HCT116 (cell line): ENCODE data around the gene UBALD2.
"Not testable (repeated sequence)": the region's sequence is repeated elsewhere in the genome, so short reads cannot be mapped to it uniquely, and the experiment has no call there.

Experiments
- CEBPB ChIP-seq: IDR thresholded peaks from 2 replicates; pipeline ENCODE4 v1.6.1; 2012; ENCODE audit warnings: low read depth
- CTCF ChIP-seq, 3 experiments: fragments of 200-600 bp in 1 of 3; sonication (generic) in 1 of 3; IDR thresholded peaks in 2 of 3; conservative IDR thresholded peaks in 1 of 3; 2 replicates each; pipeline ENCODE4 v1.5.1; 2012 to 2017; ENCODE audit warnings: low read depth in 2 of 3, low read length in 2 of 3, antibody characterized with exemption in 1 of 3, borderline replicate concordance in 1 of 3, control low read depth in 1 of 3, mild to moderate bottlenecking in 1 of 3, mixed read lengths in 1 of 3, mixed run types in 1 of 3, moderate library complexity in 1 of 3; ENCODE audit not compliant: insufficient read depth in 1 of 3
- ELF1 ChIP-seq: IDR thresholded peaks from 2 replicates; pipeline ENCODE4 v1.6.1; 2012; ENCODE audit warnings: low read depth, borderline replicate concordance
- EZH2 ChIP-seq: fragments of 200-600 bp; sonication (generic); IDR thresholded peaks from 2 replicates; pipeline ENCODE4 v1.6.1; 2017; ENCODE audit warnings: antibody characterized with exemption, mixed run types
- FOSL1 ChIP-seq: IDR thresholded peaks from 2 replicates; pipeline ENCODE4 v1.6.1; 2012; ENCODE audit warnings: low read depth
- SP1 ChIP-seq: IDR thresholded peaks from 2 replicates; pipeline ENCODE4 v1.6.1; 2012; ENCODE audit warnings: low read depth
- TF ChIP-seq, protein P1 (sequence below): IDR thresholded peaks from 2 replicates; pipeline ENCODE4 v1.6.1; 2012

DNA sequence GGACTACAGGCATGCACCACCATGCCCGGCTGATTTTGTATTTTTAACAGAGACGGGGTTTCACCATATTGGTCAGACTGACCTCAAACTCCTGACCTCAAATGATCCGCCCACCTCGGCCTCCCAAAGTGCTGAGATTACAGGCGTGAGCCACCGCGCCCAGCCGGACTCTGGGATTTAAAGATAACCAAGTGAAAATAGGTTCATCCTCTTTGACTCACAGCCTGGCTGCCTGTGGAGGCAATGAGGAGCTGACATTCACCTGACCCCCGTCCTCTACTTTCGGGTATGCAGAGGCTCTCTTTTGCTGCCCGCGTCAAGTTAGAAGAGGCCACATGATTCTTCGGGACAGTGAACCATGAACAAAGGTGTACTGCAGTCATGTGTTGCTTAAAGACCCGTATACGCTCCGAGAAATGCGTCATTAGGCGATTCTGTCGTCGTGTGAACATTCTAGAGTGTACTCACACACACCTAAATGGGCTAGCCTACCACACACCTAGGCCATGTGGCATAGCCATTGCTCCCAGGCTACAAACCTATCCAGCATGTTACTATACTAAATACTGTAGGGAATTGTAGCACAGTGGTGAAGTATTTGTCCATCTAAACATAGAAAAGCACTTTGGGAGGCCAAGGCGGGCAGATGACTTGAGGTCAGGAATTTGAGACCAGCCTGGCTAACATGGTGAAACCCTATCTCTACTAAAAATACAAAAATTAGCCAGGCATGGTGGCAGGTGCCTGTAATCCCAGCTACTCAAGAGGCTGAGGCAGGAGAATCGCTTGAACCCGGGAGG lies 12.0 kb upstream of the UBALD2 start:
- not testable (repeated sequence) for TF ChIP-seq CTCF (IDR thresholded peaks at IDR 0.05 in 2 of 3, conservative IDR thresholded peaks at IDR 0.05 in 1 of 3; ENCODE audit: borderline replicate concordance in 1 of 3, insufficient read depth in 1 of 3, low read depth in 2 of 3, low read length in 2 of 3); CEBPB; EZH2; SP1; FOSL1; ELF1
- TF ChIP-seq, protein P1, sequence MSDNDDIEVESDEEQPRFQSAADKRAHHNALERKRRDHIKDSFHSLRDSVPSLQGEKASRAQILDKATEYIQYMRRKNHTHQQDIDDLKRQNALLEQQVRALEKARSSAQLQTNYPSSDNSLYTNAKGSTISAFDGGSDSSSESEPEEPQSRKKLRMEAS: not testable (repeated sequence)
